Osteoblast (primary cell): ENCODE results near the gene EYS. TPM values are rescaled to one million over a fixed set of nuclear protein-coding genes. Genes with fewer than 3 reads are reported as not detected.
A peak's percentile ranks its signal among the peaks of the same experiment; 100 is the strongest.

Experiments
- DNase-seq: peaks from one replicate; pipeline ENCODE4 v3.0.0; 2011; ENCODE audit warnings: low spot score, mixed read lengths; ENCODE audit not compliant: insufficient read length; ENCODE audit errors: missing footprints
- H2AFZ ChIP-seq: 2 replicates; pipeline ENCODE4 v1.6.0; 2011; ENCODE audit warnings: mild to moderate bottlenecking, low read length
- H3K27ac ChIP-seq: 2 replicates; pipeline ENCODE4 v1.5.1; 2011; ENCODE audit warnings: mild to moderate bottlenecking, low read depth, low read length, moderate library complexity
- H3K27me3 ChIP-seq: 2 replicates; pipeline ENCODE4 v1.6.0; 2012; ENCODE audit warnings: mild to moderate bottlenecking, control low read depth, inconsistent platforms, low read length, moderate library complexity; ENCODE audit not compliant: insufficient read depth
- H3K36me3 ChIP-seq: 2 replicates; pipeline ENCODE4 v1.5.1; 2011; ENCODE audit warnings: mild to moderate bottlenecking, low read length, control low read depth, moderate library complexity; ENCODE audit not compliant: insufficient read depth
- H3K4me1 ChIP-seq: 2 replicates; pipeline ENCODE4 v1.5.1; 2011; ENCODE audit warnings: mild to moderate bottlenecking, low read length, control low read depth, moderate library complexity; ENCODE audit not compliant: insufficient read depth
- H3K4me2 ChIP-seq: 2 replicates; pipeline ENCODE4 v1.6.0; 2011; ENCODE audit warnings: mild to moderate bottlenecking, low read length; ENCODE audit not compliant: insufficient read depth
- H3K4me3 ChIP-seq: fragments of 200-600 bp; sonication (generic); 3 replicates; pipeline ENCODE4 v1.5.1; 2012; ENCODE audit warnings: mild to moderate bottlenecking, low read length, inconsistent platforms; ENCODE audit not compliant: insufficient read depth
- H3K79me2 ChIP-seq: 2 replicates; pipeline ENCODE4 v1.6.0; 2012; ENCODE audit warnings: mild to moderate bottlenecking, low read length, control low read depth, inconsistent platforms; ENCODE audit not compliant: insufficient read depth
- H3K9me3 ChIP-seq: 2 replicates; pipeline ENCODE4 v1.5.1; 2011; ENCODE audit warnings: low read depth, low read length, control low read depth
- H4K20me1 ChIP-seq: 2 replicates; pipeline ENCODE4 v1.6.0; 2012; ENCODE audit warnings: mild to moderate bottlenecking, low read length, control low read depth; ENCODE audit not compliant: insufficient read depth
- total RNA-seq: library from RNA; depleted of rRNA; stranded (reverse); fragments of >200 nt; gene quantifications from 2 replicates; pipeline ENCODE4 v1.2.3, GENCODE V29; 2012
- TF ChIP-seq, protein P1 (sequence below): IDR thresholded peaks from 2 replicates; pipeline ENCODE4 v1.5.1; 2011; ENCODE audit warnings: mild to moderate bottlenecking, low read depth, low read length, moderate library complexity; ENCODE audit errors: extremely low read depth

The EYS gene
- total RNA-seq, 1 donor = under 0.01 TPM

DNA sequence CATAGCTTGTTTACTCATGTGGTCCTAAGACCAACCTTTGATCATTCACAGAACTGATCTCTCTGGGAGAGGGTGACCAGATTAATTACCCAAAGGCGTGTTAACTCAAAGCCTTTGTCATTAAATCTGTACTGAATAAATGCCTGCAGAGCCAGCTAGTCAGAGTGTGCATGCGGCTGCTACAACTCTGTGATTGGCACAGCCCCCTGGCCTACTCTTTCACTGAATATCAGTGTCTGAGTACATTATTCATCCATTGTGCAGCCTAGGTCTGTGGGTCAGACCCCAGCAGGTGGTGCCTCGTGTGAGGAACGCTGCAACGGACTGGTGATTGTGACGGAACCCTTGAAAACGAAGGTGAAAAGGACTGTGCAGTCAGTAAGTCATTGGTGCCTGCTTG, 1407.8 kb downstream of the EYS start:
- no peaks in the 10 kb centered on the region for H3K36me3 ChIP-seq
- TF ChIP-seq, protein P1, sequence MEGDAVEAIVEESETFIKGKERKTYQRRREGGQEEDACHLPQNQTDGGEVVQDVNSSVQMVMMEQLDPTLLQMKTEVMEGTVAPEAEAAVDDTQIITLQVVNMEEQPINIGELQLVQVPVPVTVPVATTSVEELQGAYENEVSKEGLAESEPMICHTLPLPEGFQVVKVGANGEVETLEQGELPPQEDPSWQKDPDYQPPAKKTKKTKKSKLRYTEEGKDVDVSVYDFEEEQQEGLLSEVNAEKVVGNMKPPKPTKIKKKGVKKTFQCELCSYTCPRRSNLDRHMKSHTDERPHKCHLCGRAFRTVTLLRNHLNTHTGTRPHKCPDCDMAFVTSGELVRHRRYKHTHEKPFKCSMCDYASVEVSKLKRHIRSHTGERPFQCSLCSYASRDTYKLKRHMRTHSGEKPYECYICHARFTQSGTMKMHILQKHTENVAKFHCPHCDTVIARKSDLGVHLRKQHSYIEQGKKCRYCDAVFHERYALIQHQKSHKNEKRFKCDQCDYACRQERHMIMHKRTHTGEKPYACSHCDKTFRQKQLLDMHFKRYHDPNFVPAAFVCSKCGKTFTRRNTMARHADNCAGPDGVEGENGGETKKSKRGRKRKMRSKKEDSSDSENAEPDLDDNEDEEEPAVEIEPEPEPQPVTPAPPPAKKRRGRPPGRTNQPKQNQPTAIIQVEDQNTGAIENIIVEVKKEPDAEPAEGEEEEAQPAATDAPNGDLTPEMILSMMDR = no peak

DNA sequence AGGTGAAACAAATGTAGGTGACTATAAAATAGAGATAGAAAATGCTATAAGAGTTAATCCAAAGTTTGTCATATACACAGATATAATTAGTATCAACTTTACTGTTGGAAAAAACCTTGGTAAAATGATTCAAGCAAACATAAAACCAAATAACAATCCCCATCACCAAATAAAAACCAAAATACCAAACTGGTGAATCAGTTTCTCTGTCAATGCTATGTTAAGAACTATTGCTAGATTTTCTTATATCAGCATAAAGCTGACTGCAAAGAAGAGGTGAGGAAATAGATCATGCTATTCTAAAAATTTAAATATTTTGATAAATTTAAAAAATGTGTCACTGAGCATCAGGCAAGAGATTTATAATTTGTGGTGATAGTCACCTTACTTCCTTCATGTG, 1413.0 kb downstream of the EYS start:
- Histone ChIP-seq H3K36me3 (no peaks in the 10 kb centered on the region), H3K4me2 (no peak overlapping the region), H2AFZ (no peak overlapping the region), H4K20me1 (no peaks in the 10 kb centered on the region), H3K27me3 (no peaks in the 10 kb centered on the region), H3K9me3 (no peaks in the 10 kb centered on the region), H3K79me2 (no peaks in the 10 kb centered on the region), H3K27ac (no peak overlapping the region), H3K4me1 (no peaks in the 10 kb centered on the region), H3K4me3 (no peak overlapping the region)
- no peak for DNase-seq
- TF ChIP-seq, protein P1 = no peak

More for the DNA sequence above, 1407.8 kb downstream of the EYS start:
- Histone ChIP-seq H3K4me3 (no peak overlapping the region), H3K9me3 (no peaks in the 10 kb centered on the region), H4K20me1 (no peaks in the 10 kb centered on the region), H2AFZ (no peak overlapping the region), H3K27me3 (no peaks in the 10 kb centered on the region), H3K27ac (no peak overlapping the region), H3K79me2 (no peaks in the 10 kb centered on the region), H3K4me1 (no peaks in the 10 kb centered on the region), H3K4me2 (no peak overlapping the region)
- peak; percentile 15 for DNase-seq

DNA sequence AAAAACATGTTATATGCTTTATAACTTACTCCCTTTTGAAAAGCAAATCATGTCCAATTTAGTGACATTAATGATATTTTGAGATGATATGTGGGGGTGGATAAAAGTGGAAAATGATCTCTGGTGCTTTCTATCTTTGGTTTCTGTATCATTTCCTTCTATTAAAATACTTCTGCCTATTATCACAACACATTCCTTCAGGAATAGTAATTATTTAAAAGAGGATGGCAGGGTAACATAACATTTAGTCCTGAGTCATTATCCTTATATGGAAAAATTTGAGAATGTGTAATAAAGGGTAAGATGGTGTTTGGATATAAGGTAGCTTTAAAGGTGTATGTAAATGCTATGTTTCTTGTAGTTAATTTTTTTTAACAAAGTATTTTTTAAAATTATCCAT, 1413.7 kb downstream of the EYS start:
- Histone ChIP-seq H3K4me3 (no peak overlapping the region), H3K79me2 (no peaks in the 10 kb centered on the region), H3K4me1 (no peaks in the 10 kb centered on the region), H3K27ac (no peak overlapping the region), H4K20me1 (no peaks in the 10 kb centered on the region), H2AFZ (no peak overlapping the region), H3K27me3 (no peaks in the 10 kb centered on the region), H3K9me3 (no peaks in the 10 kb centered on the region), H3K36me3 (no peaks in the 10 kb centered on the region), H3K4me2 (no peak overlapping the region)
- no peak for DNase-seq
- TF ChIP-seq, protein P1 = no peak

DNA sequence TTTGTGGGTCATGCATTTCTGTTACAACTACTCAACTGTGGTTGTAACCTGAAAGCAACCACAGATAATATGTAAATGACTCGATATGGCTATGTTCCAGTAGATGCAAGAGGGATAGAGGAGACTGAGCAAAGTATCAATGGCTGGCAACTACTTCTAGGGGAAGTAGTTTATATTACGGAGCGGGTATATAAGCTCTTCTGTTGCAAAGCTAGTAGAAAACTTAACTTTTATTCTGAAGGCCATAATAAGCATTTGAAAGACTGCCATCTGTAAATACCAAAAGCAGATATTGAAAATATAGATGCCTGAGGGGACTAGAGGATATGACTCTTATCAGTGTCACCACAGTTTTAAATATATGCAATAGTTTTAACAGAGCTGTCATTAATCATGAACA, 1416.2 kb downstream of the EYS start:
- Histone ChIP-seq H2AFZ (no peak overlapping the region), H3K4me3 (no peak overlapping the region), H3K4me2 (no peak overlapping the region), H3K79me2 (no peaks in the 10 kb centered on the region), H3K27ac (no peak overlapping the region), H4K20me1 (no peaks in the 10 kb centered on the region), H3K27me3 (no peaks in the 10 kb centered on the region), H3K36me3 (no peaks in the 10 kb centered on the region), H3K9me3 (no peaks in the 10 kb centered on the region), H3K4me1 (no peaks in the 10 kb centered on the region)
- DNase-seq = no peak
- TF ChIP-seq, protein P1 = no peak
